Activated T-helper 1 cell treated with anti-CD3 and anti-CD28 coated beads, Interleukin-12 subunit alpha, Interleukin-12 subunit beta, Interleukin-2, Interleukin-4 antibody, amounts not matched to agents 30 ng/mL and 10 ng/mL and 1 ng/mL, durations not matched to agents 14 hours and 24 hours and 36 hours (primary cell): ENCODE results near the gene ERC2. TPM values are rescaled to one million over a fixed set of nuclear protein-coding genes. Genes with fewer than 3 reads are reported as not detected.

Source experiments
- DNase-seq: peaks from one replicate; pipeline ENCODE4 v3.0.0; 2021; ENCODE audit warnings: low spot score
- H3K27ac Mint-ChIP-seq: one replicate; pipeline ENCODE4 v1.8.0; 2021; ENCODE audit warnings: mild to moderate bottlenecking, mixed read lengths
- H3K27me3 Mint-ChIP-seq: one replicate; pipeline ENCODE4 v1.8.0; 2022; ENCODE audit warnings: mild to moderate bottlenecking, moderate library complexity, mixed read lengths; ENCODE audit not compliant: insufficient read depth
- H3K36me3 Mint-ChIP-seq: one replicate; pipeline ENCODE4 v1.8.0; 2021; ENCODE audit warnings: low read depth, mixed read lengths
- H3K4me1 Mint-ChIP-seq: one replicate; pipeline ENCODE4 v1.8.0; 2021; ENCODE audit warnings: low read depth, mixed read lengths
- H3K4me3 Mint-ChIP-seq: one replicate; pipeline ENCODE4 v1.8.0; 2021; ENCODE audit warnings: mild to moderate bottlenecking, moderate library complexity, mixed read lengths
- H3K9me3 Mint-ChIP-seq: one replicate; pipeline ENCODE4 v1.8.0; 2021; ENCODE audit warnings: mixed read lengths
- intact Hi-C: fragments of 100-400 bp; cut with micrococcal nuclease; formaldehyde crosslinking; loops from one replicate; pipeline ENCODE4 v1.15.1; 2024
- total RNA-seq: library from RNA; stranded (reverse); gene quantifications from 2 replicates; pipeline ENCODE4 v1.2.3, GENCODE V29; 2022

The ERC2 gene
- total RNA-seq, 1 donor from 2014 or later: not detected

DNA sequence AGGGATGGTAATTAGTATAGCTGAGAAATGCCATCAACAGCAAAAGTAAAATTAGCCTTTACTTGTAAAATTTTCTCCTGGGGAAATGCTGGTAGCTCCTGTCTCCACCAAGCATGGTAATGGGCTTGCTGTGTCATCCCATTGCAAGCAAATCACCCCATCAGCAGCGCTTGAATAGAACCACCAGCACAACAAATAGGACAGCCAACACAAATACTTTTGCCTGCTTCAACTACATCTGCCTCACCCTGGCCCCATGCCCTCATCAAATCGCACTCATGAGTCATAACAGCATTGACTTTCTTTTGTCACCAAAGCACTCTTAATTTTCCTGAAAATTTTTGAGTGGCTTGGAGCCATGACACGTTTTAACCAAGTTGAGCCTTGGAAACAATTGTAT is 52.6 kb downstream of the ERC2 start:
- intact Hi-C loops: no loop called here
- Mint-ChIP-seq H3K4me3 (no peak overlapping the region), H3K9me3 (no peaks in the 10 kb centered on the region), H3K36me3 (no peaks in the 10 kb centered on the region), H3K4me1 (no peaks in the 10 kb centered on the region), H3K27ac (no peak overlapping the region), H3K27me3 (no peaks in the 10 kb centered on the region)
- no peak for DNase-seq

- Mint-ChIP-seq H3K4me1 (no peaks in the 10 kb centered on the region), H3K9me3 (no peaks in the 10 kb centered on the region), H3K27me3 (no peaks in the 10 kb centered on the region), H3K27ac (no peak overlapping the region), H3K4me3 (no peak overlapping the region), H3K36me3 (no peaks in the 10 kb centered on the region)
- DNase-seq: no peak
- intact Hi-C loops: no loop called here
Observed at GRCh38 chr3:56413911-56414310, 54.4 kb downstream of the ERC2 start.

DNA sequence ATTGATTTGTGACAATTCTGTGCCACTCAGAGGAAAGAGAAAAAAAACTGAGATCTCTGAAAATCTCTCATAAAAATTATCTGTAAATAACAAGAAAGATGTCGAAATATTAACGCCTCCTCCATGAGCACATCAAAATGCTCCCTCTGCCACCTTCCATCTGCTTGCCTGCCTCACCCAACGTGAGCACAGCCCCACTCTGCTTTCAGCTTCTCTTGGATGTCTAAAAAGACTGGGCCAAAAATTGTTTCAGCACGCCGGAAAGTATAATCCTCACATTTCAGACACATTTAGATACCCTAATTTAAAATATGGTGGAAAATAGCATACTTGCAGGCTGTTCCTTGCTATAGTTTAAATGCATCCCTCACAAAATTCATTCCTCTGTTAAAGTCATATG is 57.1 kb downstream of the ERC2 start:
- no peak overlapping the region for H3K27ac Mint-ChIP-seq
- H3K4me3 Mint-ChIP-seq: no peak overlapping the region
- intact Hi-C loops: no loop called here
- no peaks in the 10 kb centered on the region for H3K27me3 Mint-ChIP-seq
- DNase-seq: no peak
- no peaks in the 10 kb centered on the region for H3K36me3 Mint-ChIP-seq
- H3K9me3 Mint-ChIP-seq: no peaks in the 10 kb centered on the region
- no peaks in the 10 kb centered on the region for H3K4me1 Mint-ChIP-seq

DNA sequence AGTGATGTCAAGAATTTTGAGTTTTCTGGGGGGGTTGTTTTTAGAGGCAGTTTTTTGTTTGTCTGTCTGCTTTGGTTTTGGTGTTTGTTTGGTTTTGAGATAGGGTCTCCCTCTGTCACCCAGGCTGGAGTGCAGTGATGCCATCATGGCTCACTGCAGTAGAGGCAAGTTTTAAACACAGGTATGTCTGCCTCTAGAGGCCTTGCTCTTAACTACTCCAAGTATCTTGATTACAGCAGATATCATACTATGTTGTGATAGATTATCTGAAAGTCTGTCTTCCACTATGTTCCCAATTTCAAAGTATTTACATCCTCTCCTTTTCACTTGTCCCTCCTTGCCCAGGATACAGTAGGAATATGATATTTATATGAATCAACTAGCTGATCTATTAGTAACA is 57.7 kb downstream of the ERC2 start:
- DNase-seq: no peak
- Mint-ChIP-seq H3K4me3 (no peak overlapping the region), H3K27me3 (no peaks in the 10 kb centered on the region), H3K9me3 (no peaks in the 10 kb centered on the region), H3K4me1 (no peaks in the 10 kb centered on the region), H3K36me3 (no peaks in the 10 kb centered on the region), H3K27ac (no peak overlapping the region)
- intact Hi-C loops: no loop called here

DNA sequence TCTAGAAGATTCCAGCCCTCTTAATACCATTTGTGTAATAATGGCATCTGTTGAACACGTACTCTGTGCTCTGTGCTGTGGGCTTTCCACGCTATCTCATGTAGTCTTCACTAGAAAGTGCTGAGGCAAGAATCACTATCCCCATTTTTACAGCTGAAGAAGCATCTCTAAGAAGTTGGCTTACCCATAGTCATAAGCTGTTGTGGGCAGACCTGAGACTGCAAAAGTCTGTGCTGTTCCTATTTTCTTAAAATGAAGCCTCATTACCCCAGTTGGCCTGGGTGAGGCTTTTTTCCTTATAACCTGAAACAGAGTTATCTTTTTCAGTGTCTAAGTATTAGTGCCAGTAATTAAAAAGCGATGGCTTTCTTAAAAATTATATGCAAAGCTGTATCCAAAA is 58.5 kb downstream of the ERC2 start:
- Mint-ChIP-seq H3K27ac (no peak overlapping the region), H3K4me3 (no peak overlapping the region), H3K4me1 (no peaks in the 10 kb centered on the region), H3K36me3 (no peaks in the 10 kb centered on the region), H3K9me3 (no peaks in the 10 kb centered on the region), H3K27me3 (no peaks in the 10 kb centered on the region)
- DNase-seq: no peak
- intact Hi-C loops: no loop called here

- no peak for DNase-seq
- Mint-ChIP-seq H3K27ac (no peak overlapping the region), H3K36me3 (no peaks in the 10 kb centered on the region), H3K9me3 (no peaks in the 10 kb centered on the region), H3K4me3 (no peak overlapping the region), H3K4me1 (no peaks in the 10 kb centered on the region), H3K27me3 (no peaks in the 10 kb centered on the region)
- intact Hi-C loops: no loop called here
Observed at GRCh38 chr3:56408761-56409196, 59.5 kb downstream of the ERC2 start.

- H3K4me1 Mint-ChIP-seq: no peaks in the 10 kb centered on the region
- no peak overlapping the region for H3K4me3 Mint-ChIP-seq
- intact Hi-C loops: no loop called here
- H3K27ac Mint-ChIP-seq: no peak overlapping the region
- no peaks in the 10 kb centered on the region for H3K9me3 Mint-ChIP-seq
- peaks cover 2% of the 10 kb centered on the region for H3K27me3 Mint-ChIP-seq
- DNase-seq: no peak
- H3K36me3 Mint-ChIP-seq: no peaks in the 10 kb centered on the region
Observed at GRCh38 chr3:56406826-56407515, 61.3 kb downstream of the ERC2 start.

DNA sequence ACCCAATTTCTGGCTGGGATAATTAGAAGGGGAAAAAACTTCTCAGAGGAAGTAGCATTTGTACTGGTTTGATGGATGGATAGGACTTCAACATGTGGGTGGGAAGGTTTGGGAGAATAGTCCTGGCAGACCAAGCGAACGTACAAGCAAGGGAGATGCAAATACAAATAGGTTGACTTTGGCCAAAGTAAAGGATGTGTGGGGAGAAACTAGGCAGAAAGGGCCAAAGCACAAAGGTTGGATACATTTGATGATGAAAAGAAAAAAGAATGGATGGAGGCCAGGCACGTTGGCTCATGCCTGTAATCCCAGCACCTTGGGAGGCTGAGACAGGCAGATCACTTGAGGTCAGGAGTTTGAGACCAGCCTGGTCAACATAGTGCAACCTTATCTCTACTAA is 63.4 kb downstream of the ERC2 start:
- H3K4me3 Mint-ChIP-seq: no peak overlapping the region
- no peaks in the 10 kb centered on the region for H3K36me3 Mint-ChIP-seq
- H3K4me1 Mint-ChIP-seq: no peaks in the 10 kb centered on the region
- H3K27me3 Mint-ChIP-seq: peaks cover 4% of the 10 kb centered on the region
- intact Hi-C loops: no loop called here
- DNase-seq: no peak
- H3K9me3 Mint-ChIP-seq: no peaks in the 10 kb centered on the region
- no peak overlapping the region for H3K27ac Mint-ChIP-seq

DNA sequence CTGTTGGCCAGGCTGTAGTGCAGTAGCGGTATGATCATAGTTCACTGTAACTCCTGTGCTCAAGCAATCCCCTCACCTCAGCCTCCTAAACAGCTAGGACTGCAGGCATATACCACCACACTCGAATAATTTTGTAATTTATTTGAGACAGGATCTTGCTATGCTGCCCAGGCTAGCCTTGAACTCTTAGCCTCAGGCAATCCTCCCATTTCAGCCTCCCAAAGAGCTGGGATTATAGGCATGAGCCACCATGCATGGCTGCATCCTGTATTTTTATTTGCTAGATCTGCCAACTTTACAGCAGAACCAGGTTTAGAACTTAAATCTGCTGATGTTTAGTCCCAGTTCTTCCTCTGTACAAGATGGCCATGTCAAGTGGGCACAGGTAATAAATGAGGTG is 69.6 kb downstream of the ERC2 start:
- Mint-ChIP-seq H3K9me3 (no peaks in the 10 kb centered on the region), H3K4me1 (no peaks in the 10 kb centered on the region), H3K4me3 (no peak overlapping the region), H3K36me3 (no peaks in the 10 kb centered on the region), H3K27ac (no peak overlapping the region), H3K27me3 (peaks cover 8% of the 10 kb centered on the region)
- intact Hi-C loops: no loop called here
- DNase-seq: no peak

- no peaks in the 10 kb centered on the region for H3K36me3 Mint-ChIP-seq
- H3K27me3 Mint-ChIP-seq: peaks cover 8% of the 10 kb centered on the region
- no peaks in the 10 kb centered on the region for H3K4me1 Mint-ChIP-seq
- intact Hi-C loops: no loop called here
- no peak overlapping the region for H3K27ac Mint-ChIP-seq
- DNase-seq: no peak
- no peaks in the 10 kb centered on the region for H3K9me3 Mint-ChIP-seq
- H3K4me3 Mint-ChIP-seq: no peak overlapping the region
Observed at GRCh38 chr3:56397798-56398197, 70.5 kb downstream of the ERC2 start.

DNA sequence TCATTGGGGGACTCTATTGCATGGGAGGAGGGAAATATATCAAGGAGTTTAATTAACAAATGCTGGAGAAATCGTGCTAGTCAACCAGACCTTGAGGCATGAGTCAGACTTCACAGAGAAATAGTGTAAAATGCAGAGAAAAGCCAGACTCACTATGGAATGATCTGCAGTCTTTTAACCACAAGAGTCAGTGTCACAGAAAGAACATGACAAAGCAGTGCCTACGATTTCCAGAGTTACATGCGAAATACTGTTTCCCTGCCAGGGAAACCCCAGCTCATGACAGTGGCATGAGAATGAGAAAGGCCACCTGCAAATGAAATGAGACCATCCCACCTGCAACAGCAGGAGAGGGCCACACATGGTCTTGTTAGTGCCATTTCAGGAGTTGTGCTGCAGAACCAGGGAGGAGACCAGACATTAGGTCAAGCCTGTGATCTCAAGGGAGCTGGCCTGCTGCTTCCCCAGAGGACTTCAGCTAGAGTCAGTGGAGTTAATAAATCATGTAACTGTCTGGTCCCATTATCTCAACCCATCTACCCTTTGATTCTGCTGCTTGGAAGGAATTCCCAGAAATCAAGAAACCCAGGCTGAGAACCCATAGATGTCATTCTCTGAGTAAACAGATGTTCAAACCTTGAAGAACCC is 79.0 kb downstream of the ERC2 start:
- Mint-ChIP-seq H3K9me3 (no peaks in the 10 kb centered on the region), H3K4me1 (peaks cover 8% of the 10 kb centered on the region), H3K27me3 (no peaks in the 10 kb centered on the region), H3K27ac (peak overlapping the region; percentile 75), H3K4me3 (no peak overlapping the region), H3K36me3 (no peaks in the 10 kb centered on the region)
- intact Hi-C loops: no loop called here
- DNase-seq: no peak

GRCh38 chr3:56383092-56383491 is 85.2 kb downstream of the ERC2 start:
- H3K27me3 Mint-ChIP-seq: no peaks in the 10 kb centered on the region
- intact Hi-C loops: no loop called here
- no peaks in the 10 kb centered on the region for H3K4me1 Mint-ChIP-seq
- DNase-seq: no peak
- H3K36me3 Mint-ChIP-seq: no peaks in the 10 kb centered on the region
- no peaks in the 10 kb centered on the region for H3K9me3 Mint-ChIP-seq
- no peak overlapping the region for H3K27ac Mint-ChIP-seq
- H3K4me3 Mint-ChIP-seq: no peak overlapping the region

GRCh38 chr3:56379723-56380287 is 88.5 kb downstream of the ERC2 start:
- no peak overlapping the region for H3K4me3 Mint-ChIP-seq
- no peaks in the 10 kb centered on the region for H3K4me1 Mint-ChIP-seq
- no peaks in the 10 kb centered on the region for H3K27me3 Mint-ChIP-seq
- no peaks in the 10 kb centered on the region for H3K36me3 Mint-ChIP-seq
- H3K27ac Mint-ChIP-seq: no peak overlapping the region
- DNase-seq: no peak
- intact Hi-C loops: no loop called here
- H3K9me3 Mint-ChIP-seq: peaks cover 6% of the 10 kb centered on the region
